Endothelial cell of umbilical vein (primary cell): Measurements from ENCODE around the gene MRPL38.
"Not testable (repeated sequence)": the region's sequence is repeated elsewhere in the genome, so short reads cannot be mapped to it uniquely, and the experiment has no call there.

ENCODE experiments used
- POLR2A ChIP-seq: IDR thresholded peaks from 2 replicates; pipeline ENCODE4 v1.6.1; 2012; ENCODE audit warnings: low read depth, mild to moderate bottlenecking, control low read depth, low read length
- TF ChIP-seq, protein P1 (sequence below), 2 donors: IDR thresholded peaks; 1 replicate in 1 of 2; 2 replicates in 1 of 2; pipeline ENCODE4 v1.5.1; 2011; ENCODE audit warnings: low read length in 2 of 2, mild to moderate bottlenecking in 2 of 2, moderate library complexity in 2 of 2, control low read depth in 1 of 2, inconsistent platforms in 1 of 2, low read depth in 1 of 2; ENCODE audit not compliant: insufficient read depth in 1 of 2; ENCODE audit errors: extremely low read depth in 1 of 2

DNA sequence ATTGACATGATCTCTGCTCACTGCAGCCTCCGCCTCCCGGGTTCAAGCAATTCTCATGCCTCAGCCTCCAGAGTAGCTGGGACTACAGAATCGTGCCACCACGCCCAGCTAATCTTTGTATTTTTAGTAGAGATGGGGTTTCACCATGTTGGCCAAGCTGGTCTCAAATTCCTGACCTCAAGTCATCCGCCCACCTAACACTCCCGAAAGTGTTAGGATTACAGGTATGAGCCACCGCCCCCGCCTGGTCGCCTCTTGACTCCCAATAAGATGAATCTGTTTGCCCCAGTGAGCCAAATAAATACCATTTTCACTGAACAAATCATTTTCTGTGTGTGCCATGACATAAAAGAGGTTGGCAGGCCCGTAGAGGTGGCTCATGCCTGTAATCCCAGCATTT, 45.3 kb downstream of the MRPL38 start:
- not testable (repeated sequence) for TF ChIP-seq POLR2A
- TF ChIP-seq, protein P1, sequence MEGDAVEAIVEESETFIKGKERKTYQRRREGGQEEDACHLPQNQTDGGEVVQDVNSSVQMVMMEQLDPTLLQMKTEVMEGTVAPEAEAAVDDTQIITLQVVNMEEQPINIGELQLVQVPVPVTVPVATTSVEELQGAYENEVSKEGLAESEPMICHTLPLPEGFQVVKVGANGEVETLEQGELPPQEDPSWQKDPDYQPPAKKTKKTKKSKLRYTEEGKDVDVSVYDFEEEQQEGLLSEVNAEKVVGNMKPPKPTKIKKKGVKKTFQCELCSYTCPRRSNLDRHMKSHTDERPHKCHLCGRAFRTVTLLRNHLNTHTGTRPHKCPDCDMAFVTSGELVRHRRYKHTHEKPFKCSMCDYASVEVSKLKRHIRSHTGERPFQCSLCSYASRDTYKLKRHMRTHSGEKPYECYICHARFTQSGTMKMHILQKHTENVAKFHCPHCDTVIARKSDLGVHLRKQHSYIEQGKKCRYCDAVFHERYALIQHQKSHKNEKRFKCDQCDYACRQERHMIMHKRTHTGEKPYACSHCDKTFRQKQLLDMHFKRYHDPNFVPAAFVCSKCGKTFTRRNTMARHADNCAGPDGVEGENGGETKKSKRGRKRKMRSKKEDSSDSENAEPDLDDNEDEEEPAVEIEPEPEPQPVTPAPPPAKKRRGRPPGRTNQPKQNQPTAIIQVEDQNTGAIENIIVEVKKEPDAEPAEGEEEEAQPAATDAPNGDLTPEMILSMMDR (IDR thresholded peaks at IDR 0.05; ENCODE audit: extremely low read depth in 1 of 2, insufficient read depth in 1 of 2, low read depth in 1 of 2, low read length in 2 of 2): not testable (repeated sequence)
